Endothelial cell of umbilical vein (primary cell): ENCODE data around the gene SYTL2. TPM values are rescaled to one million over a fixed set of nuclear protein-coding genes. Genes with fewer than 3 reads are reported as not detected.

Experiments
- BruUV-seq: library from RNA; stranded (reverse); fragments of 400-500 nt; replicated peaks from 2 replicates; lab custom pipeline; 2021; lab: Mats Ljungman, UMichigan
- CTCF ChIA-PET: fragments of 300-600, 350-600 bp; sonication (Branson Sonifier 250); formaldehyde crosslinking; loops from one replicate; lab custom pipeline; 2021; ENCODE audit warnings: antibody characterized with exemption, inconsistent platforms; lab: Charles Lee
- POLR2A ChIA-PET: fragments of 300-600, 350-600 bp; sonication (Branson Sonifier 250); formaldehyde crosslinking; loops from one replicate; lab custom pipeline; 2021; ENCODE audit warnings: antibody characterized with exemption, inconsistent platforms; lab: Charles Lee
- DNase-seq: peaks from one replicate; pipeline ENCODE4 v3.0.0-alpha.2; 2011; ENCODE audit warnings: low read depth, low spot score
- FAIRE-seq: peaks from 2 replicates; lab custom pipeline; 2011; peaks lifted over from hg19 to GRCh38; lab: Jason Lieb, UNC
- H2AFZ ChIP-seq: 2 replicates; pipeline ENCODE4 v1.6.0; 2012; ENCODE audit warnings: low read depth, low read length, control low read depth, inconsistent platforms
- H3K27ac ChIP-seq: 2 replicates; pipeline ENCODE4 v1.5.1; 2011; ENCODE audit warnings: low read depth, mild to moderate bottlenecking, control low read depth, low read length, moderate library complexity; ENCODE audit not compliant: insufficient read depth
- H3K27me3 ChIP-seq, 2 experiments: 2 replicates each; pipeline versions ENCODE4 v1.6.0 to v1.6.1; 2011; ENCODE audit warnings: low read length in 2 of 2, mixed read lengths in 1 of 2; ENCODE audit not compliant: control insufficient read depth in 2 of 2, insufficient read depth in 2 of 2
- H3K36me3 ChIP-seq, 2 experiments: 2 replicates in 1 of 2; 3 replicates in 1 of 2; pipeline ENCODE4 v1.5.1; 2011; ENCODE audit warnings: low read length in 2 of 2, mild to moderate bottlenecking in 1 of 2, moderate library complexity in 1 of 2; ENCODE audit not compliant: control insufficient read depth in 2 of 2, insufficient read depth in 2 of 2; ENCODE audit errors: extremely low read depth in 1 of 2
- H3K4me1 ChIP-seq: 3 replicates; pipeline ENCODE4 v1.5.1; 2011; ENCODE audit warnings: mild to moderate bottlenecking, low read length; ENCODE audit not compliant: control insufficient read depth, insufficient read depth; ENCODE audit errors: extremely low read depth
- H3K4me2 ChIP-seq: 2 replicates; pipeline ENCODE4 v1.6.1; 2011; ENCODE audit warnings: low read length, control low read depth, mixed read lengths; ENCODE audit not compliant: insufficient read depth
- H3K4me3 ChIP-seq, 3 experiments: fragments of 200-600 bp in 1 of 3; sonication (generic), shearing (Covaris generic) in 1 of 3; replicated peaks in 1 of 3; 2 replicates each; pipeline ENCODE4 v1.5.1; 2011 to 2016; ENCODE audit warnings: control low read depth in 3 of 3, low read length in 3 of 3, mild to moderate bottlenecking in 2 of 3, inconsistent platforms in 1 of 3, low read depth in 1 of 3, moderate library complexity in 1 of 3; ENCODE audit not compliant: insufficient read depth in 1 of 3
- H3K79me2 ChIP-seq: 2 replicates; pipeline ENCODE4 v1.6.0; 2012; ENCODE audit warnings: low read length, inconsistent platforms; ENCODE audit not compliant: control insufficient read depth, insufficient read depth
- H3K9ac ChIP-seq: replicated peaks from 2 replicates; pipeline ENCODE3; 2011; ENCODE audit warnings: low read length, control low read depth; ENCODE audit not compliant: insufficient read depth; ENCODE audit errors: extremely low read depth
- H3K9me1 ChIP-seq: replicated peaks from 3 replicates; pipeline ENCODE4 v1.6.0; 2011; ENCODE audit warnings: mild to moderate bottlenecking, low read length; ENCODE audit not compliant: control insufficient read depth, insufficient read depth; ENCODE audit errors: extremely low read depth
- H3K9me3 ChIP-seq: replicated peaks from 2 replicates; pipeline ENCODE4 v1.5.1; 2012; ENCODE audit warnings: low read length, inconsistent platforms; ENCODE audit not compliant: control insufficient read depth, insufficient read depth
- H4K20me1 ChIP-seq: replicated peaks from 2 replicates; pipeline ENCODE3; 2011; ENCODE audit warnings: mild to moderate bottlenecking, low read length; ENCODE audit not compliant: control insufficient read depth, insufficient read depth; ENCODE audit errors: extremely low read depth
- CTCF ChIP-seq, 2 donors: IDR thresholded peaks; 1 replicate in 1 of 2; 2 replicates in 1 of 2; pipeline ENCODE4 v1.5.1; 2011; ENCODE audit warnings: low read length in 2 of 2, mild to moderate bottlenecking in 2 of 2, moderate library complexity in 2 of 2, control low read depth in 1 of 2, inconsistent platforms in 1 of 2, low read depth in 1 of 2; ENCODE audit not compliant: insufficient read depth in 1 of 2; ENCODE audit errors: extremely low read depth in 1 of 2
- EZH2 ChIP-seq: IDR thresholded peaks from 2 replicates; pipeline ENCODE4 v1.6.1; 2012; ENCODE audit warnings: borderline replicate concordance, low read depth, mild to moderate bottlenecking, moderate library complexity, low read length, inconsistent platforms; ENCODE audit not compliant: severe bottlenecking
- FOS ChIP-seq: IDR thresholded peaks from 2 replicates; pipeline ENCODE4 v1.6.1; 2011; ENCODE audit warnings: mild to moderate bottlenecking, low read length, moderate library complexity, borderline replicate concordance; ENCODE audit not compliant: insufficient read depth
- GATA2 ChIP-seq: IDR thresholded peaks from 2 replicates; pipeline ENCODE4 v1.7.0; 2011; ENCODE audit warnings: low read depth, mild to moderate bottlenecking, moderate library complexity, mixed read lengths, low read length; ENCODE audit not compliant: insufficient read length, insufficient read depth
- JUN ChIP-seq: IDR thresholded peaks from 2 replicates; pipeline ENCODE4 v1.6.1; 2011; ENCODE audit warnings: borderline replicate concordance, low read depth; ENCODE audit not compliant: insufficient read length, insufficient read depth
- MAX ChIP-seq: IDR thresholded peaks from 2 replicates; pipeline ENCODE4 v1.6.1; 2011; ENCODE audit not compliant: insufficient read depth, insufficient read length
- MYC ChIP-seq: IDR thresholded peaks from one replicate; pipeline ENCODE4 v1.6.1; 2011; ENCODE audit warnings: mild to moderate bottlenecking, low read depth, low read length
- POLR2A ChIP-seq: IDR thresholded peaks from 2 replicates; pipeline ENCODE4 v1.6.1; 2012; ENCODE audit warnings: low read depth, mild to moderate bottlenecking, control low read depth, low read length
- POLR2AphosphoS5 ChIP-seq: IDR thresholded peaks from 2 replicates; pipeline ENCODE4 v1.6.1; 2012; ENCODE audit warnings: low read depth, mild to moderate bottlenecking, control low read depth, low read length, moderate library complexity; ENCODE audit not compliant: insufficient read depth
- dilution Hi-C: fragments of 300-500 bp; cut with MboI; formaldehyde crosslinking; loops from one replicate; pipeline ENCODE4 v1.15.0; 2019; ENCODE audit warnings: low sequenced_read_pairs; ENCODE audit not compliant: extremely low pct_ligation_motif_present
- intact Hi-C: fragments of 100-400 bp; cut with micrococcal nuclease; formaldehyde crosslinking; loops from one replicate; pipeline ENCODE4 v1.10.0; 2022
- polyA plus RNA-seq, 4 experiments: library from polyadenylated mRNA; depleted of rRNA in 3 of 4; stranded (reverse) in 3 of 4; unstranded in 1 of 4; fragments of >200 nt; gene quantifications; 2 replicates each; pipeline versions ENCODE4 v1.2.1 to v1.2.3, GENCODE V29; 2011 to 2012; ENCODE audit warnings: missing spikeins in 1 of 4
- total RNA-seq: library from RNA; stranded (reverse); gene quantifications from 2 replicates; pipeline ENCODE4 v1.2.3, GENCODE V29; 2021

The SYTL2 gene
- total and polyA plus RNA-seq, 2 donors (not counting 3 experiments of a cell fraction or from before 2014, with no cell fraction given) = 1.4 to 2.4 TPM

GRCh38 chr11:85721191-85721590 lies 89.8 kb downstream of the SYTL2 start:
- BruUV-seq = no TSS peak
- FAIRE-seq (no peak), DNase-seq (no peak)
- ChIA-PET POLR2A (no interaction called here), CTCF (interaction anchor here (1.1 kb wide), 1 partner anchor 8 kb away, joined by 3 read pairs; no protein-coding TSS in a partner anchor)
- Histone ChIP-seq H3K36me3 (no peaks in the 10 kb centered on the region), H3K9ac (no peak overlapping the region), H3K4me3 (no peak overlapping the region), H3K4me2 (no peak overlapping the region), H2AFZ (no peak overlapping the region), H3K9me3 (no peaks in the 10 kb centered on the region), H3K79me2 (no peaks in the 10 kb centered on the region), H3K9me1 (no peaks in the 10 kb centered on the region), H3K4me1 (peaks cover 19% of the 10 kb centered on the region), H3K27me3 (no peaks in the 10 kb centered on the region), H3K27ac (no peak overlapping the region), H4K20me1 (no peaks in the 10 kb centered on the region)
- intact Hi-C loops = loop anchor here (10.0 kb wide), 1 partner anchor 134 kb away; the partner anchor contains the start of gene CCDC83
- dilution Hi-C loops = no loop called here
- TF ChIP-seq POLR2AphosphoS5 (no peak), MYC (no peak), EZH2 (no peak), MAX (no peak), CTCF (IDR thresholded peaks at IDR 0.05; ENCODE audit: extremely low read depth in 1 of 2, insufficient read depth in 1 of 2, low read depth in 1 of 2, low read length in 2 of 2) (no peak), FOS (no peak), GATA2 (no peak), JUN (no peak), POLR2A (no peak)
